Left ventricle myocardium inferior (tissue), 1 donor: ENCODE measurements around the gene KLHL29. TPM values are rescaled to one million over a fixed set of nuclear protein-coding genes. Genes with fewer than 3 reads are reported as not detected.
A peak's percentile ranks its signal among the peaks of the same experiment; 100 is the strongest.

ENCODE experiments used
- DNase-seq: peaks from one replicate; pipeline ENCODE4 v3.0.0-alpha.2; 2020
- H3K27ac ChIP-seq: fragments of 200-600 bp; replicated peaks from 2 replicates; pipeline ENCODE4 v1.8.0; 2021
- H3K27me3 ChIP-seq: fragments of 200-600 bp; 2 replicates; pipeline ENCODE4 v1.8.0; 2021; ENCODE audit warnings: low read depth
- H3K36me3 ChIP-seq: fragments of 200-600 bp; 2 replicates; pipeline ENCODE4 v1.8.0; 2021
- H3K4me1 ChIP-seq: fragments of 200-600 bp; 2 replicates; pipeline ENCODE4 v1.8.0; 2021
- H3K4me3 ChIP-seq: fragments of 200-600 bp; 2 replicates; pipeline ENCODE4 v1.8.0; 2021; ENCODE audit warnings: mild to moderate bottlenecking, moderate library complexity
- H3K9me3 ChIP-seq: fragments of 200-600 bp; replicated peaks from 2 replicates; pipeline ENCODE4 v1.8.0; 2021
- CTCF ChIP-seq: fragments of 200-600 bp; IDR thresholded peaks from 2 replicates; pipeline ENCODE4 v1.8.0; 2021; ENCODE audit warnings: antibody characterized with exemption, mild to moderate bottlenecking, borderline replicate concordance
- intact Hi-C: fragments of 100-400 bp; cut with micrococcal nuclease; formaldehyde crosslinking; loops from one replicate; pipeline ENCODE4 v1.11.0; 2022
- total RNA-seq: library from RNA; stranded (reverse); fragmentation: NEBNext Ultra II Directional; extraction: Animal tissue kit (Norgen Biotek cat#: 25700); gene quantifications from one replicate; pipeline ENCODE4 v1.2.1, GENCODE V29; 2021
- donor health status: DM: no; HTN: yes; CAD: no; lungs with severe emphysema.

KLHL29 gene
- total RNA-seq, 1 donor from 2014 or later, result 1.1 TPM

- peaks cover 26% of the 10 kb centered on the region for H3K4me1 ChIP-seq
- H3K27ac ChIP-seq, result peak overlapping the region; percentile 66
- TF ChIP-seq CTCF, result no peak
Measured at GRCh38 chr2:23668756-23669304, 283.9 kb downstream of the KLHL29 start.

GRCh38 chr2:23669413-23670244 is 284.6 kb downstream of the KLHL29 start:
- H3K36me3 ChIP-seq, result no peaks in the 10 kb centered on the region
- no peak overlapping the region for H3K4me3 ChIP-seq
- H3K9me3 ChIP-seq, result no peaks in the 10 kb centered on the region
- H3K4me1 ChIP-seq, result peaks cover 18% of the 10 kb centered on the region
- H3K27ac ChIP-seq, result peak overlapping the region; percentile 66
- DNase-seq, result peak; percentile 85
- TF ChIP-seq CTCF, result no peak
- no peaks in the 10 kb centered on the region for H3K27me3 ChIP-seq
- intact Hi-C loops, result no loop called here

More at GRCh38 chr2:23668756-23669304, 283.9 kb downstream of the KLHL29 start:
- H3K9me3 ChIP-seq, result no peaks in the 10 kb centered on the region
- no peaks in the 10 kb centered on the region for H3K36me3 ChIP-seq
- intact Hi-C loops, result no loop called here
- DNase-seq, result no peak
- H3K27me3 ChIP-seq, result no peaks in the 10 kb centered on the region
- H3K4me3 ChIP-seq, result no peak overlapping the region

- intact Hi-C loops, result no loop called here
- Histone ChIP-seq H3K36me3 (no peaks in the 10 kb centered on the region), H3K4me3 (no peak overlapping the region), H3K27ac (peak overlapping the region; percentile 66), H3K9me3 (no peaks in the 10 kb centered on the region), H3K4me1 (peaks cover 17% of the 10 kb centered on the region), H3K27me3 (no peaks in the 10 kb centered on the region)
- TF ChIP-seq CTCF, result no peak
- DNase-seq, result no peak
Measured at GRCh38 chr2:23670245-23670592, 285.2 kb downstream of the KLHL29 start.

GRCh38 chr2:23673082-23673481 is 288.1 kb downstream of the KLHL29 start:
- Histone ChIP-seq H3K9me3 (peaks cover 3% of the 10 kb centered on the region), H3K4me3 (no peak overlapping the region), H3K36me3 (no peaks in the 10 kb centered on the region), H3K27me3 (no peaks in the 10 kb centered on the region), H3K27ac (no peak overlapping the region), H3K4me1 (peaks cover 17% of the 10 kb centered on the region)
- intact Hi-C loops, result no loop called here
- TF ChIP-seq CTCF, result no peak
- no peak for DNase-seq

- H3K9me3 ChIP-seq, result peaks cover 13% of the 10 kb centered on the region
- DNase-seq, result no peak
Measured at GRCh38 chr2:23673830-23674679, 289.1 kb downstream of the KLHL29 start.

More at GRCh38 chr2:23673830-23674679, 289.1 kb downstream of the KLHL29 start:
- Histone ChIP-seq H3K27ac (no peak overlapping the region), H3K4me1 (peaks cover 15% of the 10 kb centered on the region), H3K4me3 (no peak overlapping the region), H3K27me3 (no peaks in the 10 kb centered on the region), H3K36me3 (no peaks in the 10 kb centered on the region)
- intact Hi-C loops, result no loop called here
- no peak for TF ChIP-seq CTCF
